Measurements from ENCODE around the gene NKX1-2. TPM values are rescaled to one million over a fixed set of nuclear protein-coding genes. Genes with fewer than 3 reads are reported as not detected.

The NKX1-2 gene
- total and polyA plus RNA-seq, 2 donors from 2014 or later = not detected

DNA sequence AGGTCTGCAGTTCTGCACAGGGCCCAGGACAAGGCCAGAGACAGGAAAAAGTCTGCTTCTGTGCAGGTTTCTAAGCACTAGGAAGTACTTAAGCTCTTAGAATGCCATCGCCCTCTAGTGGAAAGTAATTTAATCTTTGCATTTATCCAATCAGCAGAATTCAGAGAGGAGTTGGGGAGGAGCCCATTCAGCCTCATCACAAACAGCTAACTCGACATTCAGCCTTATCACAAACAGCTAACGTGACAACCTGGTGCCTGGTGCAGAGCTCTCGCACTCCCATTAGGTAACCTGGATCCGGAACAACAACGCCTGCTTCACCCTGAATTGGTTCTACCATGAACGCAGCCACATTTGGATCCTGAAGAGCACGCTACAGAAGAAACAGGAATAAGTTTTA, 46.3 kb downstream of the NKX1-2 start:
- DNase-seq (peak in 2 of 5 donors; percentile 93), FAIRE-seq (no peak)
- H3K4me1 ChIP-seq (ENCODE audit: control insufficient read depth in 2 of 3, insufficient read depth in 2 of 3, low read depth in 1 of 3, low read length in 3 of 3) = no peaks in the 10 kb centered on the region
- no peaks in the 10 kb centered on the region for H3K9me3 ChIP-seq (ENCODE audit: control insufficient read depth in 2 of 3, insufficient read depth in 1 of 3, low read length in 3 of 3)
- TF ChIP-seq, protein P1, sequence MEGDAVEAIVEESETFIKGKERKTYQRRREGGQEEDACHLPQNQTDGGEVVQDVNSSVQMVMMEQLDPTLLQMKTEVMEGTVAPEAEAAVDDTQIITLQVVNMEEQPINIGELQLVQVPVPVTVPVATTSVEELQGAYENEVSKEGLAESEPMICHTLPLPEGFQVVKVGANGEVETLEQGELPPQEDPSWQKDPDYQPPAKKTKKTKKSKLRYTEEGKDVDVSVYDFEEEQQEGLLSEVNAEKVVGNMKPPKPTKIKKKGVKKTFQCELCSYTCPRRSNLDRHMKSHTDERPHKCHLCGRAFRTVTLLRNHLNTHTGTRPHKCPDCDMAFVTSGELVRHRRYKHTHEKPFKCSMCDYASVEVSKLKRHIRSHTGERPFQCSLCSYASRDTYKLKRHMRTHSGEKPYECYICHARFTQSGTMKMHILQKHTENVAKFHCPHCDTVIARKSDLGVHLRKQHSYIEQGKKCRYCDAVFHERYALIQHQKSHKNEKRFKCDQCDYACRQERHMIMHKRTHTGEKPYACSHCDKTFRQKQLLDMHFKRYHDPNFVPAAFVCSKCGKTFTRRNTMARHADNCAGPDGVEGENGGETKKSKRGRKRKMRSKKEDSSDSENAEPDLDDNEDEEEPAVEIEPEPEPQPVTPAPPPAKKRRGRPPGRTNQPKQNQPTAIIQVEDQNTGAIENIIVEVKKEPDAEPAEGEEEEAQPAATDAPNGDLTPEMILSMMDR (IDR thresholded peaks at IDR 0.05; ENCODE audit: borderline replicate concordance, extremely low read depth, insufficient read depth) = peak; percentile 18
- no peak overlapping the region for H3K4me3 ChIP-seq (ENCODE audit: low read length in 3 of 3)
- no peak overlapping the region for H3K9ac ChIP-seq (ENCODE audit: low read length in 3 of 3)
- peaks cover 0 to 45% (median 17%) of the 10 kb centered on the region in 3 donors for H3K36me3 ChIP-seq (ENCODE audit: control insufficient read depth in 2 of 3, insufficient read depth in 3 of 3, low read length in 3 of 3)
- H3K27me3 ChIP-seq (ENCODE audit: control insufficient read depth, insufficient read depth, low read length) = no peaks in the 10 kb centered on the region
- no peak overlapping the region for H3K27ac ChIP-seq (ENCODE audit: low read depth in 2 of 2, low read length in 2 of 2)
- intact Hi-C loops (cut with DNase I) = no loop called here

GRCh38 chr10:124402273-124402672, 47.6 kb downstream of the NKX1-2 start:
- Histone ChIP-seq H3K4me3 (ENCODE audit: low read length in 3 of 3) (no peak overlapping the region), H3K27ac (ENCODE audit: low read depth in 2 of 2, low read length in 2 of 2) (no peak overlapping the region), H3K9me3 (ENCODE audit: control insufficient read depth in 2 of 3, insufficient read depth in 1 of 3, low read length in 3 of 3) (no peaks in the 10 kb centered on the region), H3K27me3 (ENCODE audit: control insufficient read depth, insufficient read depth, low read length) (no peaks in the 10 kb centered on the region), H3K36me3 (ENCODE audit: control insufficient read depth in 2 of 3, insufficient read depth in 3 of 3, low read length in 3 of 3) (peaks cover 0 to 45% (median 17%) of the 10 kb centered on the region in 3 donors), H3K4me1 (ENCODE audit: control insufficient read depth in 2 of 3, insufficient read depth in 2 of 3, low read depth in 1 of 3, low read length in 3 of 3) (no peaks in the 10 kb centered on the region), H3K9ac (ENCODE audit: low read length in 3 of 3) (no peak overlapping the region)
- DNase-seq (no peak), FAIRE-seq (no peak)
- intact Hi-C loops (cut with DNase I) = no loop called here
- TF ChIP-seq, protein P1 (IDR thresholded peaks at IDR 0.05; ENCODE audit: borderline replicate concordance, extremely low read depth, insufficient read depth) = no peak

GRCh38 chr10:124401633-124402032, 48.2 kb downstream of the NKX1-2 start:
- DNase-seq (no peak), FAIRE-seq (no peak)
- Histone ChIP-seq H3K4me3 (ENCODE audit: low read length in 3 of 3) (no peak overlapping the region), H3K4me1 (ENCODE audit: control insufficient read depth in 2 of 3, insufficient read depth in 2 of 3, low read depth in 1 of 3, low read length in 3 of 3) (no peaks in the 10 kb centered on the region), H3K36me3 (ENCODE audit: control insufficient read depth in 2 of 3, insufficient read depth in 3 of 3, low read length in 3 of 3) (peaks cover 0 to 39% (median 17%) of the 10 kb centered on the region in 3 donors), H3K27ac (ENCODE audit: low read depth in 2 of 2, low read length in 2 of 2) (no peak overlapping the region), H3K27me3 (ENCODE audit: control insufficient read depth, insufficient read depth, low read length) (no peaks in the 10 kb centered on the region), H3K9ac (ENCODE audit: low read length in 3 of 3) (no peak overlapping the region), H3K9me3 (ENCODE audit: control insufficient read depth in 2 of 3, insufficient read depth in 1 of 3, low read length in 3 of 3) (no peaks in the 10 kb centered on the region)
- intact Hi-C loops (cut with DNase I) = no loop called here
- TF ChIP-seq, protein P1 (IDR thresholded peaks at IDR 0.05; ENCODE audit: borderline replicate concordance, extremely low read depth, insufficient read depth) = no peak

Other genes starting within 250 kb of the NKX1-2 start
- gene OAT, start 31.1 kb downstream of the NKX1-2 start, total RNA-seq = 44.1 TPM
- 76.6 TPM for gene OAT, start 31.1 kb downstream of the NKX1-2 start, polyA plus RNA-seq (ENCODE audit: insufficient read depth, low read depth, low replicate concordance)
- 16.6 TPM for gene LHPP, start 11.8 kb upstream of the NKX1-2 start, total RNA-seq
- gene LHPP, start 11.8 kb upstream of the NKX1-2 start, polyA plus RNA-seq (ENCODE audit: insufficient read depth, low read depth, low replicate concordance) = 52.5 TPM